Hematopoietic multipotent progenitor cell treated with erythropoietin and hydrocortisone succinate and interleukin-3 and kit ligand, for 17 days (in vitro differentiated cells): Measurements from ENCODE around the gene C1QL2.
A peak's percentile ranks its signal among the peaks of the same experiment; 100 is the strongest.

ENCODE experiments used
- DNase-seq: peaks from one replicate; pipeline ENCODE4 v3.0.0-alpha.2; 2015; ENCODE audit warnings: low spot score

The C1QL2 gene

DNA sequence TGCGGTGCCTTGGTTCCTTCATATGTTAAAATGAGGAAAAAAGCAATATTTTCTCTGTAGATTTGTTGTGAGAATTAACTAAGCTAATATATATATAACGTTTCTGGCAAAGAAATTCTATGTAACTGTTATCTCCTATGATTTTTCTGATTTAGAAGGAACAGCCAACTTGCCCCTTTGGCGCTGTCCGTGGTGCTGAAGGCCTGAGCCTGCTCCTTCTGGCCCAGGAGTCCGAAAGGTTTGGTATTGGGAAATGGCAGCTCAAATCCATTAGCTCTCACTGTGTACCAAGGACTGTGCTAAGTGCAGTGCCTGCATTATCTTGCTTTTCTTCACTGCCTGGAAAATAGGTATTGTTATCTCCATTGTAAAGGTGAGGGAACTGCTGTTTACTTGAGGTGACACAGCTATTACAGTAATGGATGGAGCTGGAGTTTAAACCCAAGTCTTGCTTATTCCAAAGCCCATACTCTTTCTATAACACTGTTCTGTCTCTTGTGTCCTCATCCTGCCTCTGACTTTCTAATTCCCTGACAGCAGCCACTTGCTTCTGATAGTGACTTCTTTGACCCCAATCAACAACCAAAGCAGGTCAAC lies 52.2 kb downstream of the C1QL2 start:
- DNase-seq, result peak; percentile 9
